HG03571 (cell line): Measurements from ENCODE around the gene C9orf43.
"Not testable (repeated sequence)": the region's sequence is repeated elsewhere in the genome, so short reads cannot be mapped to it uniquely, and the experiment has no call there.

Experiments used
- ATAC-seq: cut with Tn5 transposase; IDR thresholded peaks from one replicate; pipeline ENCODE4 v1.9.1; 2021; ENCODE audit not compliant: unreplicated experiment

C9orf43 gene

DNA sequence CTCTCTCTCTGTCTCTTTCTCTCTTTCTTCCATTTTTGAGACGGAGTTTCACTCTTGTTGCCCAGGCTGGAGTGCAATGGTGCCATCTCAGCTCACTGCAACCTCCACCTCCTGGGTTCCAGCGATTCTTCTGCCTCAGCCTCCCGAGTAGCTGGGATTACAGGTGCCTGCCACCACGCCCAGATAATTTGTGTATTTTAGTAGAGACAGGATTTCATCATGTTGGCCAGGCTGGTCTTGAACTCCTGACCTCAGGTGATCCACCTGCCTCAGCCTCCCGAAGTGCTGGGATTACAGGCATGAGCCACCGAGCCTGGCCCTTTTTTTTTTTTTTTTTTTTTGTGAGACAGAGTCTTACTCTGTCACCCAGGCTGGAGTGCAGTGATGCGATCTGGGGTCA, 29.1 kb upstream of the C9orf43 start:
- ATAC-seq = not testable (repeated sequence)

DNA sequence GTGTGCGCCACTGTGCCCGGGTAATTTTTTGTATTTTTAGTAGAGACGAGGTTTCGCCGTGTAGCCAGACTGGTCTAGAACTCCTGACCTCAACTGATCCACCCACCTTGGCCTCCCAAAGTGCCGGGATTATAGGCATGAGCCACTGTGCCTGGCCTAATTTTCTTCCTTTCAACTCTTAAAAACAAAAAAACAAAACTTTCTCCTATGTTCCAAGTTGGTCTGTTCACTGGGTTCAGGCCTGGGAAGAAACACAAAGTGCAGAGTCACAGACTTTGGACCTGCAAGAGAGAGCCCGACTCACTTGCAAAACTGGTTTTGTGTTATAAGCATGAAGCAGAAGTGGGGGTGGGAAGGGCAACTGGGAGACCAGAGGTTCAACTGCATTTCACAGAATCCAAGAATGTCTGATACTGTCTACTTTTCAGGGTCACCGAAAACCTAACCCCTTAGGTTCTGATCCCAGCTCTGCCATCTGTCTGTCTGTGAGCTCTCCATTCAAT, 28.6 kb upstream of the C9orf43 start:
- no peak for ATAC-seq

DNA sequence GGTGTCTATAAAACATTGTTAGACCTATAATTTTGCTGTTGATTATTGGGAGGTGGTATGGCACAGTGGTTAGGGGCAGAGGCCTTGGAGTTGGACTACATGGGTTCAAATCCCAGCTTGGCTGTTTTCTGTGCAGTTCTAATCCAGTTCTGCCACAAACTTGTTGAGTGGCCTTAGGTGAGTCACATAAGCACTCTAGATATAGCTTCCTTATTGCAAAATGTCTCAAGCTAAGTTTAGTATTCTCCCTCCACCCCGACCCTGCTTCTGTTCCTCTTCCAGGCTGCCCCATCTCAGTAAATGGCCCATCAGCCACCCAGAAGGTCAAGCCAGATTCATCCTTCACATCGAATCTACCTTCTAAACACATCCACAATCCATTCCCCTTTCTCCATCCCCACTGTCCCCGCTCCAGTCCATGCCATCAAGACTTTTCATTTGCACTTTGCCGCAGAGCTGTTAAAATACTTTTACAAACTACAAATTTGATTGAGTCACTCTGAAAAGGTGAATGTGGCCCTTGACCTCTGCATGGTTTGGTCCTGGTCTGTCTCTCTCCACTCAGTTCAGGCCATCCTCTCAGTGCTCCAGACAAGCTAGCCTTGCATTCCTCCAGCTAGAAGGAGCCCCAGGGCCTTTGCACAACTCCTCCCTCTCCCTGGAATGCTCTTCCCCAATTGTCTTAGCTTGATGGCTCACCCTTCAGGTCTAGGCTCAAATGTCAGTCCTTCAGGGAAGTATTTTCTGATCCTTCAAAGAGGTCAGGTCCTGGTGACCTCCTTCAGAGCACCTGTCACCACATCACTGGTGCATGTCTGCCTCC, 23.8 kb upstream of the C9orf43 start:
- no peak for ATAC-seq

DNA sequence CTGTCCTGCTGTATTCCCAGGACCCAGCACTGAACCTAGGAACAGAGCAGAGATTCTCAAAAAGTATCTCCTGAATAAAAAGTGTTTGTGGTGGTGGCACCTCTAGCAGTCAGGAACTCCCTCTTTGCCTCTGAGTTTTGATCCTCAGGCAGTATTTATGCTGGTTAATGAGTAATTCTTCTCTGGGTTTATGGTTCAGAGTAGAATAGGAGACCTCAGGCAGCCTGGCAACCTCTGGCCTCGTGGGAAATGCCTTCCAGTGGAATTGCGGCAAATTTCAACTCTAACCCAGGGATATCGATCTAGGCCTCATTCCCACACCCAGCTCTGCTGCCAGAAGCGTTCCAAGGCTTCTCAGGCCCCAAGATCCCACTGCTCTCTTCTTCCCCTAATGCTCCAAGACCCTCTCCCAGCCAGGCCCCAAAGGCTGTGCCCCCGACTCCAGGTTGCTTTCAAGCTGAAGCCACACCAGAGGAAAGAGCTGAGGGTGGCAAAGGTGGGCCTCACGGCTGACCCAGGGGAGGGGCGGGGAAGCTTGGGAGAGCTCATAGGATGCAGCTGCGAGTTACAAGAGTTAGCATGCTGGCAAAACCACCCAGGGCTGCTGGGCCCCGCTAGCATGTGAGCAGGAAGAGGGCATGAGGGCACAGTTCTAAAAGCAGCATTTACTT, 22.9 kb upstream of the C9orf43 start:
- ATAC-seq = no peak

DNA sequence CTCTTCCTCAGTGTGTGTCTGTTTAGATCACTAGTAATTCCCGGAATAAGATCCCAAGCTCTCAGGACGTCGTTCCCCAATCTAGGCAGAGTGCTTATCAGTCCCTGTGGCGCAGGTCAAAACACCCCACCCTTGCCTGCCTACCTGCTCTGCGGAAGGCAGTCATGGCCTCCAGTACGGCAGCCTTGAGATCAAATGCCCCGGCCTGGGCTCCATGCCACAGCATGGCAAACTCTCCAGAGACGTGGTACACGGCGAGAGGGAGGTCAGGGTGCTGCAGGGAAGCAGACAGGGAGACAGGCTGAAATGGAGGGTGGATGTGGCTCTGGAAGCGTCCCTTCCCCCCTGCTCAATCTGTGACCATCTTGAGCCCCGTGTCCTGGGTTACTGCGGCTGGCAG, 21.7 kb upstream of the C9orf43 start:
- no peak for ATAC-seq

DNA sequence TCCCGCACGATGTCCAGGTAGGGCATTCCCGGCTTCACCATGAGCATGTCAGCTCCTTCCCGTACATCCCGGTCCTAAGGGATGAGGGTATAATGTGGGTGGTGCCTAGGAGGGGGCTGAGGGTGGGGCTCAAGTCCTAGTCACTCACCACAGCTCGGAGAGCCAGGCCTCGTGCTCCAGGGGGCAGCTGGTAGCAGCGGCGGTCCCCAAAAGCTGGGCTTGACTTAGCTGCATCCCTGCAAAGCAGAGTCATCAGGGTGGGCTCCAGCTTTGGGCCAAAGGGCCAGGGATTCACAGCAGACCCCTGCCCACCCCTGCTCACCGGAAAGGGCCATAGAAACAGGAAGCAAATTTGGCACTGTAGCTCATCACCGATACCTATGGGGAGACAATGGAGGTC, 21.1 kb upstream of the C9orf43 start:
- ATAC-seq = no peak

DNA sequence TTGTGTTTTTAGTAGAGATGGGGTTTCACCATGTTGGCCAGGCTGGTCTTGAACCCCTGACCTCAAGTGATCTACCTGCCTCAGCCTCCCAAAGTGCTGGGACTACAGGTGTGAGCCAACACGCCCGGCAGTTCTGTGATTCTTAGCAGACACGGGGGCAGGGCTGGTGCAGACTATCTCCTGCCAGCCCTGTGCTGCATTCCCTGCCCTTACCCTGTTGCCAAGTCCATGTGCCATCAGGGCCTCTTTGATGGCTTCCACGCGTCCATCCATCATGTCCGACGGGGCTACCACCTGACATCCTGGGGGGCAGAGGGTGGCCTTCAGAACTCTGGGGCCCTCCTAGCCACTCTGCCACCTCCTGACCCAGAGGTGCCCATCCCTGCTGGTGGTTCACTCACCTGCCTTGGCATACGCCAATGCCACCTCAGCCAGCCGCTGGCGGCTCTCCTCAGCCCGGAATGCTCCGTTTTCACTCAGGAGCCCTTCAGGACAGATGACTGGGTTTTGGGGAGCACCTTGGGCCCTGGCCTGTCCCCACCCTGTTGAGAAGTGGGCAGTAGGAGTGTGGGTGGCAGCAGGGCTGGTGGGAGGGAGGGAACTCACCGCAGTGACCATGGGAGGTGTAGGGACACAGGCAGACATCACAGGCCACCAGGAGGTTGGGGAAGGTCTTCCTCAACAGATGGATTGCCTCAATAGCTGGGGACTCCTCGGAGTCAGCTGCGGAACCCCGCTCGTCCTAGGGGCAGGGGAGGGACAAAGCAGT, 20.2 kb upstream of the C9orf43 start:
- ATAC-seq = no peak

DNA sequence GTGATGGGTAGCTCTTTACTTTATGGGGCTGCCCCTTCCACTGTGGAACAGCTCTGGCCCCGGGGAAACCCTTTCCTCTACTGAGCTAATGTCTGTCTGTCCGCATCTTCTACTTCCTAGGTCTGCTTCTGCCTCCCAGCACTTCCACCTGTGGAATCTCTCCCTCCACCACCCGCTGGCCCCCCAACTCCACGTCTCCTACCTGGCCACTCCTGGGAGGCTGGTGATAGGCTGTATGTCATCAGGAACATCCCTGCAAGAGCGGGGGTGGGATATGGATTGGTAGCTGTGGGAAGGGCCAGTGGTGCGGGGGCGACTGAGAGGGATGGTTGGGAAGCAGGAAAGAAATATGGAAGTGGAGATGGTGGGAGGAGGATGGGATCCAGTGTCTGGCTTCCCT, 18.6 kb upstream of the C9orf43 start:
- ATAC-seq = no peak

DNA sequence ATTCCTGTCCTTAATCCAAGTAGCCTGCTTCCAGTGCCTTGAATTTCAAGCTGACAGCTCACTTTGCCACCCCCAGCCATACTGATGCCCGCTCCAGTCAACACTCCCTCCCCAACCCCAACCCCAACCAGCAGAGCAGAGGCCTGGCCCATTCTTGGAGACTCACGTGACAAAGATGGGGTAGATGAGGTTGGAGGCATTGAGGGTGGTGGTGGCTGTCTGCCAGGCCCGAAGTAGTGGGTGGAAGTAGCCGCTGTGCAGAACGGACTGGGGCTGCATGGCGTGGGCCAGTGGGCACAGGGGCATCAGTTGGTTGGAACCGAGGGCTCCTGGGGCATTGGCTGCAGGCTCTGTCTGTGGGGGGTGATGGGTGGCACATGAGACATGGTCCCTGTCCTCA, 17.3 kb upstream of the C9orf43 start:
- ATAC-seq = no peak

DNA sequence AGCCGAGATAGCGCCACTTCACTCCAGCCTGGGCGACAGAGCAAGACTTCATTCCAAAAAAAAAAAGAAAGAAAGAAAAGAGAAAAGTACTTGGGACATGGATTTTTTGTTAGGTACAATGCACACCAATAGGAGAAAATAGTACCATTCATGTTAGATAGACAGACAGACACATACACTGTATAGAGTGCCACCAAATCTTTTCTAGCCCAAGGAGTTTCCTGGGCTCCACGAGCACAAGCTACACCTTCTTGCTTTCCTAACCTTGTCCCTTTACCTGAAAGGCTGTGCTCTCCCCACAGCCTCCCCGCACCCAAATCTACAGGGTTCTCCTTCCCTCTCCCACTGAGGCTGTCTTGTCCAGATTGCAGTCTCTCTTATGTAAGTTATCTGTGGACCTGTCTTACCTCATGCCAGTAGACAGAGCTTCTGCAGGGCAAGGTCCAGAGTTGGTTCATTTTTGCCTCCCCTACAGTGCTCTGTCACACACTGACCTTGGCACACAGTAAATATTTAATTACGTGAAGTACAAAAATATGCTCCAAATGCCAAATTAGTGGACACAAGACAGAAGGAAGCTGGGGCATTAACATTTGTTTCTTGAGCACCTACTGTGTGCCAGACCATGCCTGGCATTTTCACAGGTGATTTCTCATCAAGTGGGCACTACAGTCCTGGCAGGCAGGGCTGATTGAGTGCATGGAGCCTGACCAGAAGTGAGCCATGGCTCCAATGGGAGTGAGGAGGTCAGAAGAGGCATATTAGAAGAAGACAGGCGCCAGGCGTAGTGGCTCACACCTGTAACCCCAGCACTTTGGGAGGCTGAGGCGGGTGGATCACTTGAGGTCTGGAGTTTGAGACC, 15.3 kb upstream of the C9orf43 start:
- no peak for ATAC-seq

DNA sequence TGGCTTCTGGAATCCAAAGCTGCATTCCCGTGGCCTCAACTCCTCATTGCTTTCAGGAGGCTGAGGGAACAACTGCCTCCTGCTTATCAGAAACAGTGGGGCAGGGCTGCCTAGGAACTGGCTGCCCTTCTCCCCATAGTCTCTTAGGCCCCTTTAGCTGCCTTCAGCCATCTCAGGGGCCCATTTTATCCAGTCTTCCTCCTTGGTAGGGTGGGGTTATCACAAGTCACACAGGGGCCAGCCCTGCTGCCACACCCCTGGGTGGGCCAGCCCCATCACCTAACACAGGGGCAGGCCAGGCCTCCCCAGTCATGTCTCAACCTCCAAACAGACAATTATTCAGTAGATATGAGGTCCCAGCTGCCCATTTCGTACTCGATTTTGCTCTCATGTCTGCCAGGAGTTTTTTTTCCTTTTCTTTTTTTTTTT, 13.3 kb upstream of the C9orf43 start:
- no peak for ATAC-seq

DNA sequence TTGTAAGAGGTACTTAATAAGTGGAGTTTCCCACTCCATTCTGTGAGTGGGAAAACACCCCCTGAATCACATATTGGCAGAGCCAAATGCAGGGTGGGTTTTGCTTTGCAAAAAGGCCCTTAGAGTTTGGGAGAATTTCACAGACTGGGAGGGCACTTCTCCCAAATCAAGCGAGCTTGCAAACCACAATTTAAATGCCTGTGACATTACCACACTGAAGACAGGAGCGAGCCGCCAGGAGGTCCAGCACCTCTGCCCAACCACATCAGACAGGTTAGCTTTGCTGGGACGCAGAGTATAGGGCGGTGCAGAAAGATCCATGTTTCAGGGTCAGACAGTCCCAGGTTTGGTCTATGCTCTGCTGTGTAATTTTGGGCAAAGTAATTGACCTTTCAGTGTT, 11.8 kb upstream of the C9orf43 start:
- no peak for ATAC-seq

DNA sequence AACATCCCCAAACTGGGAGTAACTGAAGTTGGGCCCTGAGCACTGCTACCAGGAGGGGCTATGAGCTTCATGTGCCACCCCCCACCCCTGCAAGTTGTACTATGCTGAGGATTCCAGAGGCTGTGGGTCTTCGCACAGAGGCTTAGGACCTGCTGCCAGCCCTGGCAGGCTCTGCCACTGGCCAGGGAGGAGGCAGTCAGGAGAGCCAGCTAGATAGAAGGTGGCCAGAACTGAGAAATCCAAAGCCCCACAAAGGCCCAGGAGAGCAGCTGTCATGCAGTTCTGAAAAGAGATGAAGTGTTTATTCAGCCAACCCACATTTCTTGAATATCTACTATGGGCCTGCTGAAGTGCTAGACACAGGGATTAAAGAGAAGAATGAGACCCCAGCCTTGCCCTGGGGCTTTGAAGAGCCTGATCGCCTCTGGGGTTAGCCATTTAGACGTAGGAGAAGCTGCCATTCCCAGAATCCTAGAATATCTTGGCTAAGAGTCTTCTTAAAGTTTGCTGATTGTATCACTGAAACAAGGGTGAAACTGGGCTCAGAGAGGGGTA, 10.8 kb upstream of the C9orf43 start:
- no peak for ATAC-seq

DNA sequence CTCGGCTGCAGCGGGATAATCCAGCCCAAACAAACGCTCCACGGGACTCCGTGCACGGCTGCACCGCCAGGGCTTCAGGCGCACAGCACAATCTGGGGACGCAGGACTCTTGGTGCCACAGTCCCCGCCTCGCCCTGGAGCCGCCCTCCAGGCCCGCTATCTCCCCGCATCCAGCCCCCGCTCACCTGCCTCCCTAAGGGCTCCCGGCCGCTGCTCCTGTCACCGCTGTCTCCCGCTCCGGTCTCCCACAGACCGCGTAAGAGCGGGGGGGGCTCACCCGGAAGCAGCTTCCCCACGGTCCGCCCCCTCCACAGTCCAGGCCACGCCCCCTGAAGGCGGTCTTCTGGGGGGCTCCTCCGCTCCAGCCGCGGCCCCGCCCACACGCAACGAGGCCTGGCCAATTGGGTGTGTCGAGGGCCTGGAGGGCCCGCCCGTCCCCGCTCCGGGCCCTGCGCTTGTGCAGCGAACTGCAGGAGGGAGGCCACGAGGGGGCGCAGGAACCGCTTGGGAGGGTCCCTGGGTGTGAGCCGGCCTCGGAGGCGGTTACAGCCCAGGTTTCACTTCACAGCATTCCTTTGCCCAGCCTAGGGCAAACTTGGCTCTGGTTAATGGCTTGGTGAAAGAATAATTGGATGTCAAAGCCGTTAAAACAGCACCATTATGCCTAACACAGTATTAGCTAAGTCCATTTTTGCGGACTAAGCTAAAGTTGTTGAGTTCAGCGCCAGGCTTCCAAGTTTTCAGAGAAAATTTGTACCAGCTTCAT, 9.3 kb upstream of the C9orf43 start, which contains the start of gene ALAD:
Gene ALAD (minus strand): TSS at position 258 of the 766 bp plus-strand sequence. CDS start 7,725 bp downstream, outside the sequence.
- peak; percentile 99 for ATAC-seq

DNA sequence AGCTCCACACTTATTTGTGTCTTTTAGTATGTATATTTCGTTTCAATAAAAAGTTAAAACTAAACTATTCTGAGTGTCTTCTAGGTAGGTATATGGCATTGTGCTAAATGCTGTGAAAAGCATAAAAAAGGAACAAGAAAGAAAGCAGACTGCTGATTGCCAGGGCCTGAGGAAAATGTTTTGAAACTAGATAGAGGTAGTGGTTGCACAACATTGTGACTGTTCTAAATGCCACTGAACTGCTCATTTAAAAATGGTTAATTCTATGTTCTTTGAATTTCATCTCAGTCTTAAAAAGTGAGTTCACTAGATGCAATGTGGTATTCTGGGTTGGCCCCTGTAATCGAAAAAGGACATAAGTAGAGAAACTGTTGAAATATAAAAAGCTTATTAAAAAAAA, 6.9 kb upstream of the C9orf43 start:
- no peak for ATAC-seq

DNA sequence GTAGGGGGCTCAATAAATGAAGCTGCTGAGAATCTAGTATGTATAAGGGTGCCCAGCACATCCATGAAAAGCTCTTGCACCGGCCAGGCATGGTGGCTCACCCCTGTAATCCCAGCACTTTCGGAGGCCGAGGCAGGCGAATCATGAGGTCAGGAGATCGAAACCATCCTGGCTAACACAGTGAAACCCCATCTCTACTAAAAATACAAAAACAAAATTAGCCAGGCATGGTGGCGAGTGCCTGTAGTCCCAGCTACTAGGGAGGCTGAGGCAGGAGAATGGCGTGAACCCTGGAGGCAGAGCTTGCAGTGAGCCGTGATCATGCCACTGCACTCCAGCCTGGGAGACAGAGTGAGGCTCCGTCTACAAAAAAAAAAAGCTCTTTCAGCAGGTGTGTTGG, 4.2 kb upstream of the C9orf43 start:
- not testable (repeated sequence) for ATAC-seq

DNA sequence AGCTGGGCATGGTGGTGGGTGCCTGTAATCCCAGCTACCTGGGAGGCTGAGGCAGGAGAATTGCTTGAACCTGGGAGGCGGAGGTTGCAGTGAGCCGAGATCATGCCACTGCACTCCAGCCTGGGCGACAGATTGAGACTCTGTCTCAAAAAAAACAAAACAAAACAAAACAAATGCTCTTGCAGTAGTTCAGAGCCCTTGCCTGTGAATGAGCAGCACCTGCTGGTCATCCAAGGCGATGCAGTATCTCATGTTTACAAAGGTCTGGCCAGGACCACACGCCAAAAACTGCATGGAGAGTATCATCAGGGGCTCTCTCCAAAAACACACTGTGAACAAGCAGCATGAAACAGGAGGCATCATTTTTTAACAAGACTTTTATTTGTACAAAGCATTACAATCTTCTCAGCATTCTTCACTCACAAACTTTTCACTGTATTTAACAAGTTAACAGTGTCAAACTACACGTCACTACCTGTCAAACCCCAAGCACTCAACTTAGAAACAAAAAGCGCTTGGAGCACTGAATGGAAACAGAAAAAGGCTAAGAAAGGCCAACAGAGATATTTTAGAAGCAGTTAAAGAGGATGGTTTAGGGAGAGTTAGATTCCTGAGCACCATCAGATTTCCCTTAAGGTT, 3.6 kb upstream of the C9orf43 start:
- peak; percentile 27 for ATAC-seq

DNA sequence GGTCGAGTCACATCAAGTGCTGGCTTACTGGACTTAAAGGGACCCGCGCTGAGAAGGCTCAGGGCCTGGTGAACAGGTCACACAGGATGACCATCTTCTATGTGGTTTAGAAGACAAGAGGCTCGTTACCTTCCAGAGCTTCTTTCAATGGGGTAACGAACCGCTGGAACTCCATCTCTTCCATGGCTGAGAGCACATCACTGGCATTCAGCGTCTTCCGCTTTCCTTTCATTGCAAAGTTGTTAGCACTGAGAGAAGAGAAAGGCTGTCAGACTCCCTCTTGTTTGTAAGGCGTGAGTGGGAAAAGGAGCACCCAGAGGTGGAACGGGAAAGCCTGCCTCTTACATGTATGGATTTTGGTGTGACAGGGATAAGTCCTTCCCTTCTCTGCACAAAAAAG, 1.1 kb upstream of the C9orf43 start:
- ATAC-seq = no peak

DNA sequence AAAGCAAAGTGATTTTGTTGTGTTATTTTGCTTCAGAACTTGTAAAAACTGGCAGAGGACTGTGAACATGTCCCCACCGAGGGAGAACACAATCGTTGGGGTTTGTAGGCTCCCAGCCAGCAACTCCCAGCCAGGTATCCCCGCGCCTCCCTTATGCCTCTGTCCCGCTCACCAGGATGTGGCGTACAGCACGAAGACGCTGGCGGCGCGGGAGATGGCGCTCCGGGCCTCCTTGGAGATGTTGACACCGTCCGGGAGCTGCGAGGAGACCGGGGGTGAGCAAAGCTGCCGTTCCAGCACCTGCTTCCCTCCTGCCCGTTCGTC, 702 bp upstream of the C9orf43 start:
- no peak for ATAC-seq
